HTERT RPE-1 (cell line): ENCODE data around the gene GPS2.

Experiments
- in situ Hi-C: fragments of 300-500 bp; cut with MboI; formaldehyde crosslinking; loops from 4 replicates; pipeline ENCODE4 v1.14.3; 2020; ENCODE audit warnings: low sequenced_read_pairs

The GPS2 gene

DNA sequence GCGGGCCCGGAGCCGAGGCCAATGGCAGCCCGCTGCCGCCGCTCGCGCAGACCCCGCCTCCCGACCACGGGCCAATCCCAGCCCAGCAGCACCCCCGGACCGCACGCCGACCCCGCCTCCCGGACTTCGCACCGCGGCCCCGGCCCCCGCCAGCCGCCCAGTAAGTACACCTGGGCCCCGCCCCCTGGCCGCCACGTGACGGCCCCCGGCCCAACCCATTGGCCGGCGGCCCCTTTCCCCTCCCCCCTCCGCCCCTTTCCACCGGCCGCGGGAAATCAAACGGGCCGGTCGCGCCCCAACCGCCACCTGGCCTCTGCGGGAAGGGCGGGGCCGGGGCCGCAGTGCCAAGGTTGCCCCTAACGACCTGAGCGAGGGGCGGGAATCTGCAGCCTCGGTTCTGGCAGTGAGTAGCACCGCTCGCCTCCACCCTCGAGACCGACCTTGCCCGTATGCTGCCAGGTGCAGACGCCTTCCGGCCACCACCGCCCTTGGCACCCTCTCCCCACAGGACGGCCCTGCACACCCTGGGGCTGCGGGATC, 20.5 kb downstream of the GPS2 start, which contains the start of gene YBX2:
Gene YBX2 (minus strand): TSS at position 26 of the 540 bp plus-strand sequence. CDS start 139 bp downstream, outside the sequence.
- in situ Hi-C loops = no loop called here

DNA sequence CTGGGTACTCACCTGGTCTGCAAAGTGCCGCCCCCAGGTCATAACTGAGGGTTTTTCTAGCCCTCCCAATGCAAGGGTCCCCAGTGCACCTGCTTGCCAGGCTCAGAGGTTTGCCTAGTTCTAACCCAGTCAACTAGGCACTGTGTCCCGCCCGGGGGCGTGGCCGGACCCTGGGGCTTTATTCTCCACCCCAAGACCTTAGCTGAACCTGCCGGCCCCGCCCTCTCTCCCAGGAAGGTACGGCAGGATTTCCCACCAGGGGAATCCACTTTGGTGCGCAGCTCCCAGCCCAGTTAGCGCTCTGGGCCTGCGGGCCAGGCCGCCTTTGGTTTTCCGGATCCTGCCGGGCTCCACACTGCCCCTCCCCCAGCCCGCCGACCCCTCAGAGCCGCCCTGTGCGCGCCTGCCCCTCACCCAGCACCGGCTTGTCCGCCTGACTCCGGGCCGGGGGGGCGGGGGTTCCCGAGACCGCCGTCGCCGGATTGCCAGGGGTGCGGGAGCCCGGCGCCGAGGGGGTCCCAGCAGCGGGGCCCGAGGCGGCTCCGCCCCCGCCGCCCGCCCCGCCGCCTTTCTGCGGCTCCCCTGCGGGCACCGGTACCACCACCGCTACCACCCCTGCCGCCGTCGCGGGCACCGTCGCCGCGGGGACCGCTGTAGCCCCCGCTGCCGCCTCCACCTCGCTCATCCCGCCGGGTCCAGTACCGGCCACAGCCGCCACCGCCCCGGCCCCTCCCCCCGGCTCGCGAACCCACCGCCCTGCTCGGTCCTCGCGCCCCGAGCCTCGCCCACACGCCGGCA, 21.1 kb downstream of the GPS2 start:
- in situ Hi-C loops = no loop called here

DNA sequence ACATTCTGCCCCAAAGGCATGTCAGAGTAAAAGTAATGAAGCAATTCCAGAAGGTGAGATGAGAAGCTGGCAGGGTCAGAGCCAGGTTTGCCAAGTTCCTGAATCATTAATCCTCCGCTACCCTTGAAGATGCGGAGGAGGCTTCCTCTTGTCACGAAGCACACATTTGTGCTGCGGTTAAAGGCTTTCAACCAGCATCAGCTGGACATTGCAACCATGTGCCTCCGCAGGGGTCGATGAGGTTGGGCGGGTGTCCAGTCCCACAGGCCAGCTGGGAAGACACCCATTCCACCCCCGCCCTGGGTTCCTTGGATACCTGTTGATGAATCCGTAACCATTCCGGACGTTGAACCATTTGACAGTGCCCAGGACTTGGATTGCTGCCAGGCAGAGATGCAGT, 22.0 kb downstream of the GPS2 start:
- in situ Hi-C loops = no loop called here

DNA sequence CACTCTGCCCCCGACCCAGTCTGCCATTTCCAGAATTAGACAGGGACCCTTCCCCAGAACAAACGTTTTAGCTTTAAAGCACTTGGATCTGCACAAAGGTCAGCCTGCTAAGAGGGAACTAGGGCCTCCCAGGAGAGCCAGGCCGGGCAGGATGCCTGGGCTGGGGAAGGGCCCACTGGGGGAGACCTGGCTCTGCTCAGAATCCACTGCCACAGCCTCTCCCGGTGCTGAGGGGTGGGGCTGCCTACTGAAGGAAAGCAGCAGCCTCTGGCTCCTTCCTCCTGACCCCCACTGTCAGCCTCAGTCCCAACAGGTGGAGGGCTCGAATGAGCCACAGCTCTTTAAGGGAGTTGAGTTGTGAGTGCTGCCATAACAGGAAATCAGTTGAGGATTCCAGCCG, 22.4 kb downstream of the GPS2 start:
- in situ Hi-C loops = no loop called here

DNA sequence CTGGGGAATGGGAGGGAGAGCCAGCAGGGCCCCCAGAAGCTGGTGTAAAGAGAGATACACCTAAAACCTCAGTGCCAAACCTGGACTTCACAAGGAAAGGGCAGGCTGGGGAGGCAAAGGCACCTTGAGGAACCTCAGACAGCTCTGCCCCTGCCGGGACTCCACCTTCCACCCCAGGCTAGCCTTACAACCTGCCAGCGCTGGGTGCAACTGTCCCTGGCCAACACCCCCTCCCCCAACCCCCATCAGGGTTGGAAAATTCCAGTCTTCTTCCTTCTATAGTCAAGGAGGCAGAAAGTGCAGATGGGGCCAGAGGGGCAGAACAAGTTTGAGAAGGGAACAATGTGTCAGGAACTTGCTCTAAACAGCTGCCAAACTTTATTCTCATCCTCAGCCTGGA, 23.0 kb downstream of the GPS2 start:
- in situ Hi-C loops = no loop called here

DNA sequence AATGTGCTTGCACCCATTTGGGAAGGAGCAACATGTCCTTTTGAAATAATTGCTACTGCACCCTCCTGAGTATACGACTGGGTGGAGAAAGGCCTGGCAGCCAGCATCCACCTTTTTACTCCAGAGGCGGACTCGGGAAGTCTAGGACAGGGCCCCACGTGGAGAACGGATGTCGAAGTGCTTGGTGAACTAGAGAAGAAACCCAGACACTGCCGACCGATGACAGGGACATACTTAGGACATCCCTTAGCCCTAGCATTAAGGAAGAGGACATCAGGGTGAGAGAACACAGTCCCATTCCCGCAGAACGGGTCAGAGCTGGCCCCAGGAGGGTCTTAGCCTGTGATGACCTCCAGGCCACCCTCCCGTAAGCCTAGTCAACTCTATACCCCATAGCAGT, 24.5 kb downstream of the GPS2 start:
- in situ Hi-C loops = no loop called here

DNA sequence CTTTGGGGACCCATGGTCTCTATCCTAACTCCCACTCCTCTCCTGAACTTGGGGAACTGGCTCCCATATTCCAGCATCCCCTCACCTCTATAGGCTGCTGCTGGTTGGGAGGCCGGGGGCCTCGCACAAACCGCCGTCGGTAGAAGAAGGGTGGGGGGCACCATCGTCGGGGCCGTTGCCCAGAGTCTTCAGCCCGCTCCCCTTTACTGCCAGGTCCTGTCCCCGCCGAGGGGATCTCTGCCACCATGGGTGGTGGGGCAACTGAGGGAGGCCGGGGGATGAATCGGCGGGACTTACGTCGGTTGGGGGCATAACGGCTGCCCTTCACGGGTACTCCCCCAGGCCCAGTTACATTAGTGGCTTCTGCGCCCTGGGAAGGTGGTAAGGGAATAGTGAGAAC, 25.0 kb downstream of the GPS2 start:
- in situ Hi-C loops = no loop called here

DNA sequence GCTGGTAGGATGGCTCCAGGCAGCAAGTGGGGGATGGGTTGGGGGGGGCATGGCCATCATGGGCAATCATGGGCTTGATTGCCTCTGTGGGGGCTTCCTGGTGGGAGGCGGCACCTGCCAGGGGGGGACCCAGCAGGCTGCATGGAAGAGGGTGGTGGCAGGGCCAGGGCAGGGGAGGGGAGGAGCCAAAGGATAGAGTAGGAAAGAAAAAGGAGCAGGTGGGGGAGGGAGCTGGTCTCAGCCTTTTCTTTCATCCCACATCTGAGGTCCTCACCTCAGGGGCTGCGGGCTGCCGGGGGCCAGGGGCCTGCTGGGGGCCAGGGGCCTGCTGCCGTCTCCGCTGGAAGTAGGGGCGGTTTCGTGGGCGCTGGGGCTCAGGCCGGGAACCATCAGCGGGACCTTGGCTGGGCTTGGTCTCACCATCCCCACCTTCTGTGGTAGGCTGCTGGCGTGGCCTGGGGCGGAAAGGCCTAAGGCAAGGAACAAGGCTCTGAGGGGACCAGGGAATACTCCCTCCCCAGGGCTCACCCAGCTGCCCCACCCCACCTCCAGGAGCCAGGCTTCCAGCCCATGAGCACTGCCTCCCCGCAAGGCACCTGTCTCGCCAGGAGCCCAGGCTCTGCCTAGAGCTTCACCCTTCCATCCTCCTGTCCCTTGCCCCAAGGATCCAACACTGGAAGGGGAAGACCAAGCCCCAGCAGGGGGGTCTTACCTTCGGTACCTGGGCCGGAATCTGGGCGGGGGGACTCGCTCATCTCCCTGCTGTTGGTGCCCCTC, 25.7 kb downstream of the GPS2 start:
- in situ Hi-C loops = no loop called here

DNA sequence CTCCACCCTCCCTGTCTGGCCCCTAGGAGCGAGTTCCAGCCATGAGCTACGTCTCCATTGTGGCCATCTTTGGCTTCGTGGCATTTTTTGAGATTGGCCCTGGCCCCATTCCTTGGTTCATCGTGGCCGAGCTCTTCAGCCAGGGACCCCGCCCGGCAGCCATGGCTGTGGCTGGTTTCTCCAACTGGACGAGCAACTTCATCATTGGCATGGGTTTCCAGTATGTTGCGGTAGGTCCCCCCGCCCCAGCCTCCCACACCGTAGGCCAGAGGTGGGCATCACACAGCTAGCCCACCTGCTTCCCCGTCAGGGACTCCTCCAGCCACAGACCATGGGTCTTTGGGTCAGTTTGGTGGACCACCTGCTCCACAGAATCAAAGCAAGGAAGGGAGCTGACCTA, 29.5 kb downstream of the GPS2 start:
- in situ Hi-C loops = no loop called here

DNA sequence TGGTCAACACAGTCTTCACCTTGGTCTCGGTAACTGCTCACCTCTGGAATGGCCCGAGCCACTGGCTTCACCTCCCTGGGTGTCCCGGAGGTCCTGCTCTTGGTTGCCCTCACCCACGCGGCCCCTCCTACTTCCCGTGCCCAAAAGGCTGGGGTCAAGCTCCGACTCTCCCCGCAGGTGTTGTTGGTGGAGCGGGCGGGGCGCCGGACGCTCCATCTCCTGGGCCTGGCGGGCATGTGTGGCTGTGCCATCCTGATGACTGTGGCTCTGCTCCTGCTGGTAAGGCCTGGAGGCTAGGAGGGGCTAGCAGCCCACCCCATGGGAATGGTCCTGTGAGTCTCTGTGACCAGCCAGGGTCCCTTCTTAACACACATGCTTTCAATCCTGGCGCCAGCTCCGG, 30.2 kb downstream of the GPS2 start:
- in situ Hi-C loops = no loop called here

DNA sequence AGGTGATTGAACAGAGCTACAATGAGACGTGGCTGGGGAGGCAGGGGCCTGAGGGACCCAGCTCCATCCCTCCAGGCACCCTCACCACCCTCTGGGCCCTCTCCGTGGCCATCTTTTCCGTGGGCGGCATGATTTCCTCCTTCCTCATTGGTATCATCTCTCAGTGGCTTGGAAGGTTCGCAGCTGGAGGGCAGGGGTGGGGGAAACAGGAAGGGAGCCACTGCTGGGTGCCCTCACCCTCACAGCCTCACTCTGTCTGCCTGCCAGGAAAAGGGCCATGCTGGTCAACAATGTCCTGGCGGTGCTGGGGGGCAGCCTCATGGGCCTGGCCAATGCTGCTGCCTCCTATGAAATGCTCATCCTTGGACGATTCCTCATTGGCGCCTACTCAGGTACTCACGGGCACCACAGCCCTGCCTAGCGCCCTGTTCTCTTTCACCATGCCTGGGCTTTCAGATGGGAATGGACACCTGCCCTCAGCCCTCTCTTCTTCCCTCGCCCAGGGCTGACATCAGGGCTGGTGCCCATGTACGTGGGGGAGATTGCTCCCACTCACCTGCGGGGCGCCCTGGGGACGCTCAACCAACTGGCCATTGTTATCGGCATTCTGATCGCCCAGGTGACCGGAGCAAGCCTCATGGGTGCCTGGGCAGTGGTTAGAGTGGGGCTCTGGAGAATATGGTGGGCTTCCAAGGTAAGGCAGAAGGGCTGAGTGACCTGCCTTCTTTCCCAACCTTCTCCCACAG, 31.5 kb downstream of the GPS2 start:
- in situ Hi-C loops = no loop called here

DNA sequence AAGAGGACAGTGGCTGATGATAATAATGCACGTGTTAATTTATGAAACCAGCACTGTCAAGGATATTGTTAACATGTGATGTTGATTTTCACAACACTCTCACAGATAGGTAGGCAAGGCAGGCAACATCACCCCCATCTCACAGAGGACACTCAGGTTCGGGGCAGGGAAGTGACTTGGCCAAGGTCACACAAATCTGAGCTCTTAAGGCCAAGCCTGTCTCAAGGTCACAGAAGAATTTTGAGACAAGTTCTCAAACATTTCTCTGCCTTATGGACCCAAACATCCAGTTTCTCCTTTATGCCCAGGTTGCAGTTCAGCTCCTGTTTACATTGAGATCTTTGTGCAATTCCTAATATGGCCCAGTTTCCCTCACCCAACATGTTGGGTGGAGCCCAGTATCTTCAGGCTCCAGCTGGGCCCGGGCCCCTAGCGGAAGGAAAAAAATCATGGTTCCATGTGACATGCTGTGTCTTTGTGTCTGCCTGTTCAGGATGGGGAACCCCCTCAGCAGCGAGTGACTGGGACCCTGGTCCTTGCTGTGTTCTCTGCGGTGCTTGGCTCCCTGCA, 32.3 kb downstream of the GPS2 start:
- in situ Hi-C loops = no loop called here

DNA sequence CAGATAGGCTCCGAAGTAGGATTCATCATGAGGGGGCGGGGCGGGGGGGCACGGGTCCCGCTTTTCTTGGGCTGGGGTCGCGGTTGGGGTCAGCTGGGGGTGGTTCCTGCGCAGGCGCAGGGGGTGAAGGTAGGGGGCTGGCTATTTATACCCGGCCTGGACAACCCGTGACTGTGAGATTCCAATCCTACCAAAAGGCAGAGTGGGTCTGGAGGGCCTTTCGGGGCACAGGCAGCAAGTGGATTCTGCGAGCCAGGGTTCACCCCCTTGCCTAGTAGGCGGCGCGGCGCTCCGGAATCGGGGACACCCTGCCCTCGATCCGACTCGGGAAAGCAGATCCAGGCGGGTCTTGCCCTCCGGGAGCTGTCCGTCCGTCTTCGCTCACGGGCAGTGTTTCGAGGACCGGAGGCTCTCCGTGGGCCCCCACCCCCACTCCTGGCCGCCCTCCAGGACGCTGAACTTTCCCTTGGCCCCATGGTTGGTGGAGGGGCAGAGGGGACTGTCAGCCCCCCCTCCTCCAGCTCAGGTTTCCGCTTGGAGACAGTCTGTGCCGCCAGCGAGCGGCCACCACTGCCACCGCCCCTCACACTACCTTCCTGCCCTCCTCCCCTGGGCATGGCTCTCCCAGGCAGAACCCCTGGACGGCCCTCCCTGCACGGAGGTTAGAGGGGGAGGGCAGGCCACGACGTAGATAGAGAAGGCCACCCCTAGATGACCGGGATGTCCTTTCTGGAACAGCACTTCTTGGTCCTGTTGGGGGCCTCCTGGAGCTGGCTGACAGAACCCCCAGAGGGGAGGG, 33.0 kb downstream of the GPS2 start:
- in situ Hi-C loops = no loop called here

DNA sequence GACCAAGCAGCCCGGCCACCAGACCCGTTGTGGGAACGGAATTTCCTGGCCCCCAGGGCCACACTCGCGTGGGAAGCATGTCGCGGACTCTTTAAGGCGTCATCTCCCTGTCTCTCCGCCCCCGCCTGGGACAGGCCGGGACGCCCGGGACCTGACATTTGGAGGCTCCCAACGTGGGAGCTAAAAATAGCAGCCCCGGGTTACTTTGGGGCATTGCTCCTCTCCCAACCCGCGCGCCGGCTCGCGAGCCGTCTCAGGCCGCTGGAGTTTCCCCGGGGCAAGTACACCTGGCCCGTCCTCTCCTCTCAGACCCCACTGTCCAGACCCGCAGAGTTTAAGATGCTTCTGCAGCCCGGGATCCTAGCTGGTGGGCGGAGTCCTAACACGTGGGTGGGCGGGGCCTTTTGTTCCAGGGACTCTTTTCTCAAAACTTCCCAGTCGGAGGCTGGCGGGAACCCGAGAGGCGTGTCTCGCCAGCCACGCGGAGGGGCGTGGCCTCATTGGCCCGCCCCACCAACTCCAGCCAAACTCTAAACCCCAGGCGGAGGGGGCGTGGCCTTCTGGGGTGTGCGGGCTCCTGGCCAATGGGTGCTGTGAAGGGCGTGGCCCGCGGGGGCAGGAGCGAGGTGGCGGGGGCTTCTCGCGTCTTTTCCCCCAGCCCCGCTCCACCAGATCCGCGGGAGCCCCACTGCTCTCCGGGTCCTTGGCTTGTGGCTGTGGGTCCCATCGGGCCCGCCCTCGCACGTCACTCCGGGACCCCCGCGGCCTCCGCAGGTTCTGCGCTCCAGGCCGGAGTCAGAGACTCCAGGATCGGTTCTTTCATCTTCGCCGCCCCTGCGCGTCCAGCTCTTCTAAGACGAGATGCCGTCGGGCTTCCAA, 33.8 kb downstream of the GPS2 start, which contains the start of gene SLC2A4:
Gene SLC2A4 (plus strand): TSS at position 645 of the 879 bp plus-strand sequence. CDS start 217 bp downstream, at position 862.
- in situ Hi-C loops = no loop called here

DNA sequence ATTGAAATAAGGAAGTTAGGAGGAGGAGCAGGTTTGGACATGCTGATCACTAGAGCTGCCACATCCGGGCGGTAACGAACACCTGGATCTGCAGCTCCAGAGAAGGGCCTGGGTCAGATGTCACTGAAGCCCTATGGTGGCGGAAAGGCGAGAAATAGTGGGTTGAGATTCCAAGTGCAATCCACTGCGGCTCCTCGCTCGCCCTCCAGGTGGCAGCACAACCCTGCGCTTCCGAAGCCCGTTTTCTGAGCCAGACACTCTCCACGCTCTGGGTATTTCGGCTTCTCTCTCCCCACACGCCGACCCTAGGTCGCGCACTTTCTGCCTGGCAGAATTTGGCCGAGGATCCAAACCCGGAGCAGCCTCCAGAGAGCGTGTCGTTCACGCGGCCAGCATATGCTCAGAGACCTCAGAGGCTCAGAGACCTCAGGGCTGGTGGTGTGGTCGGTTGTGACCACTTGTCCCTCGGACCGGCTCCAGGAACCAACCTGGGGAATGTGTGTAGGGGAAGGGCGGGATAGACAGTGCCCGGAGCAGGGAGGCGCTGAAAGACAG, 34.6 kb downstream of the GPS2 start:
- in situ Hi-C loops = no loop called here

DNA sequence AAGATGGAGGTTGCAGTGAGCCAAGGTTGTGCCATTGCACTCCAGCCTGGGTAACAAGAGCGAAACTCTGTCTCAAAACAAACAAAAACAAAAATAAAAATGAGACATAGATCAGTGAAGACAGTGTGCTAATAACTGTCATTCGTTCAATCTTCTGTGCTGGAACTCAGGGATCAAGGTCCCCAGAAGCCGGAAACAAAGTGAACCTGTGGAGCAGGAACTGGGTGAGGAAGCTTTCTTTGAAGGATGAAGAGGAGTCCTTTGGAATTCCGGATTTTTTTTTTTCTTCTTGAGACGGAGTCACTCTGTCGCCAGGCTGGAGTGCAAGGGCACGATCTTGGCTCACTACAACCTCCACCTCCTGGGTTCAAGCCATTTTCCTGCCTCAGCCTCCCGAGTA, 35.7 kb downstream of the GPS2 start:
- in situ Hi-C loops = no loop called here

DNA sequence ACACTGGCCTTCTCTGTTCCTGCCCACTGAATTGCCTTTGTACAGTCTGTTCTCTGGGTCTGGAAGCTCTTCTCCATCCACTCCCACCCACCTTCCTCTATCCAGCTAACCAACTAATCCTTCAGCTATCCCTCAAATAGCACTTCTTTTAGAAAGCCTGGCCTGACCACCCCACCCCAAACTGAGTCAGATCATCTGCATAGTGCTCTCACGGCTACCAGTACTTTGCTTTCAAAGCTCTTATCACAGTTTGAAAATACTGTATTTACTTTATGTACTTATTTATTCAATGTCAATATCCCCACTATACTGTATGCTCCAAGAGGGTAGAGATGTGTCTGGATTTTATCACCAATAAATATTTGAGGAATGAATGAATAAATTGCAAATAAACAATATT, 48.4 kb downstream of the GPS2 start:
- in situ Hi-C loops = no loop called here

DNA sequence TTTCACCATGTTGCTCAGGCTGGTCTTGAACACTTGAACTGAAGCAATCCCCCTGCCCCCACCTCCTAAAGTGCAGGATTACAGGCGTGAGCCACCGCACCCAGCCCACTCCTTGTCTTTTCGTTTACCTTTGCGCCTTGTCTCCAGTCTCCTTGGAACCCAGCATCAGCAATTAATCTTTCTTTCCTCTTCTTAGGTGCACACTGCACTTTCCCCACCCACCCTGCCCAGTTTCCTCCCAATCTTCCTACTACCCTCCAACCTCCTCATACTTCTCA, 51.4 kb downstream of the GPS2 start:
- in situ Hi-C loops = no loop called here
